Measurements from ENCODE around the gene CCDC152. TPM values are rescaled to one million over a fixed set of nuclear protein-coding genes. Genes with fewer than 3 reads are reported as not detected.
A peak's percentile ranks its signal among the peaks of the same experiment; 100 is the strongest.

CCDC152 gene
- total RNA-seq (1 to 10 TPM in 9 of 10 donors, under 1 TPM in 1; 0.67 to 4.0 (median 1.6) TPM), polyA plus RNA-seq (under 1 TPM; 0.66 to 0.81 TPM)
- long read RNA-seq, donor 1 = 0 reads
- long read RNA-seq, donor 2, partial matches to known transcripts = 0 of 1 reads
- long read RNA-seq, donor 2, other reads (novel, unspliced or antisense) = 0 of 1 reads
- long read RNA-seq, donor 3 = 0 reads

- no peaks in the 10 kb centered on the region for H3K36me3 ChIP-seq
- no peak within 1 kb of the TSS for H3K27ac ChIP-seq
- no peaks in the 10 kb centered on the region for H3K9me3 ChIP-seq
Measured at GRCh38 chr5:42756606-42757601, at the start of gene CCDC152. TSS of gene CCDC152 (plus strand) at chr5:42756818. CDS start at chr5:42759122, 2,304 bp downstream.

GRCh38 chr5:42715785-42716184 is 40.8 kb upstream of the CCDC152 start:
- peaks cover 0 to 31% (median 0%) of the 10 kb centered on the region in 9 donors for H3K36me3 ChIP-seq
- no peak for TF ChIP-seq CTCF (IDR thresholded peaks at IDR 0.05)
- no peak overlapping the region for H3K27ac ChIP-seq
- DNase-seq (no peak), ATAC-seq (no peak)
- 86 to 94% methylated on average over 3 of the region's 3 CpGs for WGBS, 2 donors
- H3K4me1 ChIP-seq = peaks cover 0 to 5% (median 0%) of the 10 kb centered on the region in 9 donors
- H3K27me3 ChIP-seq = no peaks in the 10 kb centered on the region
- no peak overlapping the region for H3K4me3 ChIP-seq
- H3K9me3 ChIP-seq = no peaks in the 10 kb centered on the region
- intact Hi-C loops (cut with DNase I) = no loop called here

More at GRCh38 chr5:42756606-42757601, at the start of gene CCDC152:
- intact Hi-C loops (cut with DNase I) = no loop called here
- TF ChIP-seq CTCF (IDR thresholded peaks at IDR 0.05) = no peak
- 16 to 22% methylated on average over 35 of the region's 35 CpGs for WGBS, 2 donors
- Histone ChIP-seq H3K27me3 (peaks cover 0 to 11% (median 0%) of the 10 kb centered on the region in 7 donors), H3K4me1 (peaks cover 0 to 10% (median 0%) of the 10 kb centered on the region in 9 donors), H3K4me3 (peak within 1 kb of the TSS in 9 of 10 donors; percentile 13 to 48 (median 44))
- peak in 1 of 2 donors; percentile 5 for DNase-seq
- peak in 4 of 8 donors; percentile 38 to 70 (median 52) for ATAC-seq

GRCh38 chr5:42718591-42718990 is 38.0 kb upstream of the CCDC152 start:
- Histone ChIP-seq H3K36me3 (peaks cover 0 to 25% (median 0%) of the 10 kb centered on the region in 9 donors), H3K4me1 (peaks cover 0 to 11% (median 0%) of the 10 kb centered on the region in 9 donors), H3K4me3 (no peak overlapping the region), H3K9me3 (no peaks in the 10 kb centered on the region), H3K27me3 (no peaks in the 10 kb centered on the region), H3K27ac (no peak overlapping the region)
- DNase-seq = no peak
- no peak for ATAC-seq
- WGBS, 2 donors = 88 to 93% methylated on average over 4 of the region's 4 CpGs
- TF ChIP-seq CTCF (IDR thresholded peaks at IDR 0.05) = no peak
- intact Hi-C loops (cut with DNase I) = no loop called here

- Histone ChIP-seq H3K4me3 (no peak overlapping the region), H3K27me3 (no peaks in the 10 kb centered on the region), H3K36me3 (peaks cover 0 to 21% (median 0%) of the 10 kb centered on the region in 9 donors), H3K9me3 (no peaks in the 10 kb centered on the region), H3K4me1 (peaks cover 0 to 11% (median 0%) of the 10 kb centered on the region in 9 donors), H3K27ac (no peak overlapping the region)
- ATAC-seq = no peak
- no peak for TF ChIP-seq CTCF (IDR thresholded peaks at IDR 0.05)
- WGBS, 2 donors = 90 to 91% methylated on average over 2 of the region's 2 CpGs
- intact Hi-C loops (cut with DNase I) = no loop called here
- no peak for DNase-seq
Measured at GRCh38 chr5:42719034-42719433, 37.6 kb upstream of the CCDC152 start.
